Mammary epithelial cell (primary cell): ENCODE results near the gene HOXB9.

Experiments used
- EZH2 ChIP-seq: IDR thresholded peaks from 2 replicates; pipeline ENCODE4 v1.6.1; 2012; ENCODE audit warnings: low read length, inconsistent platforms, borderline replicate concordance
- TF ChIP-seq, protein P1 (sequence below), 2 donors: IDR thresholded peaks in 1 of 2; conservative IDR thresholded peaks in 1 of 2; 2 replicates each; pipeline ENCODE4 v1.5.1; 2011 to 2012; ENCODE audit warnings: inconsistent platforms in 2 of 2, low read length in 2 of 2, mild to moderate bottlenecking in 2 of 2, control low read depth in 1 of 2, low read depth in 1 of 2; ENCODE audit not compliant: insufficient read depth in 1 of 2; ENCODE audit errors: extremely low read depth in 1 of 2

- TF ChIP-seq, protein P1, sequence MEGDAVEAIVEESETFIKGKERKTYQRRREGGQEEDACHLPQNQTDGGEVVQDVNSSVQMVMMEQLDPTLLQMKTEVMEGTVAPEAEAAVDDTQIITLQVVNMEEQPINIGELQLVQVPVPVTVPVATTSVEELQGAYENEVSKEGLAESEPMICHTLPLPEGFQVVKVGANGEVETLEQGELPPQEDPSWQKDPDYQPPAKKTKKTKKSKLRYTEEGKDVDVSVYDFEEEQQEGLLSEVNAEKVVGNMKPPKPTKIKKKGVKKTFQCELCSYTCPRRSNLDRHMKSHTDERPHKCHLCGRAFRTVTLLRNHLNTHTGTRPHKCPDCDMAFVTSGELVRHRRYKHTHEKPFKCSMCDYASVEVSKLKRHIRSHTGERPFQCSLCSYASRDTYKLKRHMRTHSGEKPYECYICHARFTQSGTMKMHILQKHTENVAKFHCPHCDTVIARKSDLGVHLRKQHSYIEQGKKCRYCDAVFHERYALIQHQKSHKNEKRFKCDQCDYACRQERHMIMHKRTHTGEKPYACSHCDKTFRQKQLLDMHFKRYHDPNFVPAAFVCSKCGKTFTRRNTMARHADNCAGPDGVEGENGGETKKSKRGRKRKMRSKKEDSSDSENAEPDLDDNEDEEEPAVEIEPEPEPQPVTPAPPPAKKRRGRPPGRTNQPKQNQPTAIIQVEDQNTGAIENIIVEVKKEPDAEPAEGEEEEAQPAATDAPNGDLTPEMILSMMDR (conservative IDR thresholded peaks at IDR 0.05 in 1 of 2, IDR thresholded peaks at IDR 0.05 in 1 of 2; ENCODE audit: extremely low read depth in 1 of 2, insufficient read depth in 1 of 2, low read depth in 1 of 2, low read length in 2 of 2) = no peak
- TF ChIP-seq EZH2 = no peak
These were observed 31.4 kb downstream of the HOXB9 start for GRCh38 chr17:48594538-48595277.
